NB4 (cell line): ENCODE data around the gene SURF2.

Experiments
- TF ChIP-seq, protein P1 (sequence below): IDR thresholded peaks from 2 replicates; pipeline ENCODE4 v1.6.1; 2011; ENCODE audit warnings: low read depth, low read length
- TF ChIP-seq, protein P2 (sequence below): IDR thresholded peaks from one replicate; pipeline ENCODE4 v1.5.1; 2012; ENCODE audit warnings: low read depth, low read length

DNA sequence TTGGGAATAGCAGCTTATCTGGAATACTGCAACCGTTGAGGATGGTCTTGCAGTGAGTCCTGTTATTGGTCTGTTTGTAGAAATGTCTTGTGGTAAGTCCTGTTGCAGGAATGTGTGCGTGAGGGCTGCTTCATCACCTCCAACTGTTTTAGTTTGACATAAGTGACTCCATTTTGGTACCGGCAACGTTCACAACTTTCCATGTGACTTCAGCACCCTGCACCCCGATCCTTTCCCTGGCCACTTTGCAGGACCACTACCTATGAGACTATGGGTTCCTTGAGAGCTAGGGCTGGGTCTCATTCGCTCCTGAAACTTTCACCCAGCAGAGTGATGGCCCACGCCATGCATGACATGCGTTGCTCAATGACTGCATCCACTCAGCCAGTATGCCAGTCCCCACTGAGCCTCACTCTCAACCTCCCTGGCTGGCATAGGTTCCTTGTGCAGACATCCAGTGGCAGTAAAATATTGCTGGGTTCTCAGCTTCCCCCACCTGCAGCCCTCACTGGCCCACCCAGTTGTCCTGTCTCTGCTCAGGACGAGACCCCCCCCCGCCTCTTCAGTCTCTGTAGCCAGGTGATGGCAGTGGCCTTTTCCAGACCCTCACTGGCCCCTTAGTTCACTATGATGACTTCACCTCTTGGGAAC is 28.4 kb upstream of the SURF2 start:
- TF ChIP-seq, protein P1, sequence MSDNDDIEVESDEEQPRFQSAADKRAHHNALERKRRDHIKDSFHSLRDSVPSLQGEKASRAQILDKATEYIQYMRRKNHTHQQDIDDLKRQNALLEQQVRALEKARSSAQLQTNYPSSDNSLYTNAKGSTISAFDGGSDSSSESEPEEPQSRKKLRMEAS = no peak
- TF ChIP-seq, protein P2, sequence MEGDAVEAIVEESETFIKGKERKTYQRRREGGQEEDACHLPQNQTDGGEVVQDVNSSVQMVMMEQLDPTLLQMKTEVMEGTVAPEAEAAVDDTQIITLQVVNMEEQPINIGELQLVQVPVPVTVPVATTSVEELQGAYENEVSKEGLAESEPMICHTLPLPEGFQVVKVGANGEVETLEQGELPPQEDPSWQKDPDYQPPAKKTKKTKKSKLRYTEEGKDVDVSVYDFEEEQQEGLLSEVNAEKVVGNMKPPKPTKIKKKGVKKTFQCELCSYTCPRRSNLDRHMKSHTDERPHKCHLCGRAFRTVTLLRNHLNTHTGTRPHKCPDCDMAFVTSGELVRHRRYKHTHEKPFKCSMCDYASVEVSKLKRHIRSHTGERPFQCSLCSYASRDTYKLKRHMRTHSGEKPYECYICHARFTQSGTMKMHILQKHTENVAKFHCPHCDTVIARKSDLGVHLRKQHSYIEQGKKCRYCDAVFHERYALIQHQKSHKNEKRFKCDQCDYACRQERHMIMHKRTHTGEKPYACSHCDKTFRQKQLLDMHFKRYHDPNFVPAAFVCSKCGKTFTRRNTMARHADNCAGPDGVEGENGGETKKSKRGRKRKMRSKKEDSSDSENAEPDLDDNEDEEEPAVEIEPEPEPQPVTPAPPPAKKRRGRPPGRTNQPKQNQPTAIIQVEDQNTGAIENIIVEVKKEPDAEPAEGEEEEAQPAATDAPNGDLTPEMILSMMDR = no peak
